Activated CD4-positive, alpha-beta memory T cell treated with anti-CD3 and anti-CD28 coated beads for 36 hours (primary cell): ENCODE measurements around the gene GREB1. TPM values are rescaled to one million over a fixed set of nuclear protein-coding genes. Genes with fewer than 3 reads are reported as not detected.

Experiments
- CTCF ChIA-PET: fragments of 350-600 bp; sonication (Branson Sonifier 250); formaldehyde crosslinking; loops from one replicate; lab custom pipeline; 2021; ENCODE audit warnings: antibody characterized with exemption, inconsistent platforms; lab: Charles Lee
- POLR2A ChIA-PET: fragments of 350-600 bp; sonication (Branson Sonifier 250); formaldehyde crosslinking; loops from one replicate; lab custom pipeline; 2021; ENCODE audit warnings: antibody characterized with exemption; lab: Charles Lee
- DNase-seq: peaks from one replicate; pipeline ENCODE4 v3.0.0-alpha.2; 2020
- H3K27ac Mint-ChIP-seq: one replicate; pipeline ENCODE4 v1.8.0; 2021; ENCODE audit warnings: mixed read lengths
- H3K27me3 Mint-ChIP-seq: one replicate; pipeline ENCODE4 v1.8.0; 2021; ENCODE audit warnings: mixed read lengths
- H3K36me3 Mint-ChIP-seq: one replicate; pipeline ENCODE4 v1.8.0; 2021; ENCODE audit warnings: mixed read lengths
- H3K4me1 Mint-ChIP-seq: one replicate; pipeline ENCODE4 v1.8.0; 2021; ENCODE audit warnings: low read depth, mixed read lengths
- H3K4me3 Mint-ChIP-seq: one replicate; pipeline ENCODE4 v1.8.0; 2021; ENCODE audit warnings: mild to moderate bottlenecking, mixed read lengths
- H3K9me3 Mint-ChIP-seq: one replicate; pipeline ENCODE4 v1.8.0; 2021; ENCODE audit warnings: mixed read lengths
- intact Hi-C: fragments of 100-400 bp; cut with micrococcal nuclease; formaldehyde crosslinking; loops from one replicate; pipeline ENCODE4 v1.15.1; 2023
- total RNA-seq, 2 experiments: library from RNA; stranded (reverse); gene quantifications; one replicate each; pipeline ENCODE4 v1.2.3, GENCODE V29; 2021

The GREB1 gene
- total RNA-seq, 2 experiments from 2014 or later = 0.29 to 0.81 TPM

DNA sequence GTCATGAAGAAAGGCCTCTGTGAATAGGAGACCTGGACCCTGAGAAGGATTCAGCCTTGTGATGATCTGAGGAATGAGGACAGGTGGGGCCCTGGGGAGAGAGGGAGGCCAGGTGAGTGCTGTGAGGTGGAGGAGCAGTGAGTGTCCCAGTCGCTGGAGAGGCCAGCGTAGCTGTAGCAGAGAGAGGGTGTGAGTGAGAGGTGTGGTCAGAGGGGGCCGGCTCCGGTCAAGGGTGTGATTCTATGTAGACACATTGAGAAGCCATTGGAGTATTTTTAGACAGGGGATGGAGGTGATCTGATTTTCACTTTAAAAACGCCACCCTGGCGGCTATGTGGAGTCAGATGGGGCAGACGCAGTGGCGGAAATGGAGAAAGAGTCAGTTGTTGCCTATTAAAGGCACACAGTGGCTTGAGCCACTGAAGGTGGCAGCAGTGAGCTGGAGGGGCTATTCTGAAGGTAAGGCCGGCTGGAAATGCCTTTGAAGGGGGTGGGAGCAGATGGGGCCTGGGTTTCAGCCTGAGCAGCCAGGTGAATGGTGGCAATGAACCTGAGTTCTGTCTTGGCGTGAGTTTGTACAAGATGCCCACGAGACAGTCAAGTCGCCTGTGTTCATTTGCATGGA, 55.6 kb downstream of the GREB1 start:
- ChIA-PET POLR2A (no interaction called here), CTCF (interaction anchor here (1.2 kb wide), 1 partner anchor 62 kb away, joined by 3 read pairs; no protein-coding TSS in a partner anchor)
- intact Hi-C loops = loop anchor here (10.0 kb wide), 1 partner anchor 245 kb away; the partner anchor contains the start of gene ROCK2
- peaks cover 19% of the 10 kb centered on the region for H3K27me3 Mint-ChIP-seq
- H3K27ac Mint-ChIP-seq = no peak overlapping the region
- H3K9me3 Mint-ChIP-seq = no peaks in the 10 kb centered on the region
- no peak for DNase-seq
- H3K4me3 Mint-ChIP-seq = no peak overlapping the region
- no peaks in the 10 kb centered on the region for H3K4me1 Mint-ChIP-seq
- H3K36me3 Mint-ChIP-seq = no peaks in the 10 kb centered on the region

DNA sequence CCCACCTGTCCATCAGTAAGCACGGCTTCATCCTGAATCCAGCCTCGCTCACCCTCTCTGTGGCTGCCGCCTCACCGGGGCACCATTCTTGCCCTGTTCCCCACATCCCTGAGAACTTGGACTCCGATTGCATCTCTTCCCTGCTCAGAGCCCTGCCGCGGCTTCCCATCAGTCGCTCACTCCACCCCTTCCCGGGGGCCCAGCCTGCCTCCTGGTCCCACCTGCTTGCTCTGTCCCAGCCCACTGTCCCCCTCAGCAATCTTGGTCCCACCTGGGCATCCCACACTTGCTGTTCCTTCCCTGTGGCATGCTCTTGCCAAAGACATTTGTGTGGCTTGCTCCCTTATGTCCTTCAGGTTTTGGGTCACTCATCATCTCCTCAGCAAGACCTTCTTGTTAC, 56.3 kb downstream of the GREB1 start:
- POLR2A ChIA-PET = no interaction called here
- H3K27me3 Mint-ChIP-seq = peaks cover 14% of the 10 kb centered on the region
- H3K9me3 Mint-ChIP-seq = no peaks in the 10 kb centered on the region
- H3K27ac Mint-ChIP-seq = no peak overlapping the region
- intact Hi-C loops = no loop called here
- no peak overlapping the region for H3K4me3 Mint-ChIP-seq
- no peak for DNase-seq
- CTCF ChIA-PET = interaction anchor here (1.2 kb wide), 1 partner anchor 111 kb away, joined by 3 read pairs; no protein-coding TSS in a partner anchor
- no peaks in the 10 kb centered on the region for H3K4me1 Mint-ChIP-seq
- no peaks in the 10 kb centered on the region for H3K36me3 Mint-ChIP-seq

DNA sequence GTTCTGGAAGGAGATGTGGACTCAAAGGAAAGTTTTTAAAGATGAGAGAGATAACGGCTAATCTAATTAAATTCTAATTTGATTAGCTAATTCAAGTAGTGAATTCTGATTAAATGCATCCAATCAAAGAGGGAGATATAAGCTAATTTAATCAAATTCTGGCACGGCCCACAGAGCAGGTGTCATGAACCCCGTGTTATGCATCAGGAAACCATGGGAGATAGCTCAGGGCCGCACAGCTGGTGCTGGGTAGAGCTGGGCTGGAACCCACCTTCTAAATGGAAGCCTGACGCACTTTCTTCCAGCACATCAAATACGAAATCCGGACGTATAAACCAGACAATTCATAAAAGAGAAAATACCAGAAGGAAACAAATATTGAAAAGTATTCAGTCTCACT, 57.2 kb downstream of the GREB1 start:
- CTCF ChIA-PET = interaction anchor here (0.8 to 1.2 kb wide), 3 partner anchors 9 to 113 kb away, joined by 3 to 4 read pairs (median 3); no protein-coding TSS in a partner anchor

GRCh38 chr2:11592671-11593574, 59.1 kb downstream of the GREB1 start:
- no peak overlapping the region for H3K4me3 Mint-ChIP-seq
- CTCF ChIA-PET = interaction anchor here (0.7 to 1.6 kb wide), 3 partner anchors 8 to 10 kb away, joined by 3 to 6 read pairs (median 4); no protein-coding TSS in a partner anchor

More for the DNA sequence above, 57.2 kb downstream of the GREB1 start:
- intact Hi-C loops = no loop called here
- Mint-ChIP-seq H3K27me3 (peaks cover 9% of the 10 kb centered on the region), H3K4me1 (no peaks in the 10 kb centered on the region), H3K9me3 (no peaks in the 10 kb centered on the region), H3K4me3 (no peak overlapping the region), H3K36me3 (no peaks in the 10 kb centered on the region), H3K27ac (no peak overlapping the region)
- POLR2A ChIA-PET = no interaction called here
- no peak for DNase-seq

GRCh38 chr2:11596801-11597200, 63.0 kb downstream of the GREB1 start:
- no peaks in the 10 kb centered on the region for H3K9me3 Mint-ChIP-seq
- CTCF ChIA-PET = no interaction called here

More at GRCh38 chr2:11592671-11593574, 59.1 kb downstream of the GREB1 start:
- H3K36me3 Mint-ChIP-seq = no peaks in the 10 kb centered on the region
- intact Hi-C loops = no loop called here
- peaks cover 2% of the 10 kb centered on the region for H3K27me3 Mint-ChIP-seq
- no peak overlapping the region for H3K27ac Mint-ChIP-seq
- no peaks in the 10 kb centered on the region for H3K9me3 Mint-ChIP-seq
- DNase-seq = no peak
- H3K4me1 Mint-ChIP-seq = no peaks in the 10 kb centered on the region
- POLR2A ChIA-PET = no interaction called here

GRCh38 chr2:11597538-11598225, 63.8 kb downstream of the GREB1 start:
- Mint-ChIP-seq H3K27ac (no peak overlapping the region), H3K4me3 (no peak overlapping the region), H3K9me3 (no peaks in the 10 kb centered on the region), H3K4me1 (no peaks in the 10 kb centered on the region), H3K27me3 (peaks cover 8% of the 10 kb centered on the region), H3K36me3 (no peaks in the 10 kb centered on the region)
- ChIA-PET POLR2A (no interaction called here), CTCF (no interaction called here)
- intact Hi-C loops = no loop called here
- DNase-seq = no peak

More at GRCh38 chr2:11596801-11597200, 63.0 kb downstream of the GREB1 start:
- intact Hi-C loops = no loop called here
- POLR2A ChIA-PET = no interaction called here
- Mint-ChIP-seq H3K4me1 (no peaks in the 10 kb centered on the region), H3K27me3 (peaks cover 8% of the 10 kb centered on the region), H3K27ac (no peak overlapping the region), H3K4me3 (no peak overlapping the region), H3K36me3 (no peaks in the 10 kb centered on the region)
- no peak for DNase-seq

DNA sequence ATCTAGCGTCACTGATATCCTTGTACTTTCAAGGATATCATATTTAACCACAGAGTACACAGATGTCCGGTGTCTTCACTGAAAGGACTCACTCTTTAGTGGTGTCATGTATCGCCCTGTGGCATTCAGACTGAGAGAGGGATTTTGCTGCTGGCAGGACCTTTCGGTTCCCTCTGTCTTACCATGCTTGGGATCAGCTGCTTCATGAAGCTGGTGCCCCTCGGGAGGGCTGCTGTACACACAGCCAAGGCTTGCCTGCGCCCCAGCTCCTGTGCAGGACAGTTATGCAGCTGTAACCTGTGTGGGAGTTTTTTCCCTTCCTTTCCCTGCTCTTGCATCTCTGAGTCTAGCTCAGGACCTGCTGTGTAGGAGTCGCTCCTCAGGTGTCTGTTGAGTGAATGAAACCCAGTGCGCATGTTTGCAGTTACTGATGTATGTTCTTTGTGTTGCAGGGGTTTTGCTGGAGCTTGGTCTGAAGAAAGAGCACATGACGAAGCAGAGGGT, 64.4 kb downstream of the GREB1 start:
- Mint-ChIP-seq H3K36me3 (no peaks in the 10 kb centered on the region), H3K27me3 (peaks cover 6% of the 10 kb centered on the region), H3K9me3 (no peaks in the 10 kb centered on the region), H3K4me1 (no peaks in the 10 kb centered on the region), H3K4me3 (no peak overlapping the region), H3K27ac (no peak overlapping the region)
- ChIA-PET CTCF (interaction anchor here (0.9 kb wide), 1 partner anchor 115 kb away, joined by 4 read pairs; no protein-coding TSS in a partner anchor), POLR2A (no interaction called here)
- DNase-seq = no peak
- intact Hi-C loops = no loop called here

DNA sequence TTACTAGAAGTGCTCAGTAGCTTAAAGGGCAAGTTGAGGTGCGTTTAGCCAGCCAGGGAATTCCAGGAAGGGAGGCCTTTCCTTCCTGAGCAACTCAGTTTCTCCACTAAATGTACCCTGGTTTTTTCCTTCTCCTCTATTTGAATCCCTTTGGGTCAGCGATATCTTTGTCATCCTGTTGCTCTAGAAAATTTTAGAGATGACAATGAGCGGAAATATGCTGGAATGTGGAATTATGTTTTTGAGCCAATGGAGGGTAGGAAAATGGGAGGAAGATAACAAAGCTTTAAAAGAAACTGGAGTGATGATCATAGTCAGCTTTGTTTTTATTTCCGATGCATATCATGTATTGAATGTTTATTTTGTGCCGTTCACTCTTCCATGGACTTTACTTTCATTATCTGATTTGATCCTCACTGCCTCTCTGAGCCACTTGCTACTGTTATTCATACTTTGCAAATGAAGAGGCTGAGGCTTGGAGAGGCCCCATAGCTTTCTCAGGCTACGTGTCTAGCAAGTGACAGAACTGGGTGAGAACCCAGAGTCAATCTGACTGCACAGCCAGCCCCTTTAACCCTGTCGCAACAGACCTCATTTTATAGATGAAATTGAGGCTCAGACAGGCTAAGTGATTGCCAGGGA, 68.8 kb downstream of the GREB1 start:
- Mint-ChIP-seq H3K4me3 (no peak overlapping the region), H3K36me3 (no peaks in the 10 kb centered on the region), H3K9me3 (no peaks in the 10 kb centered on the region), H3K4me1 (no peaks in the 10 kb centered on the region), H3K27me3 (peaks cover 6% of the 10 kb centered on the region), H3K27ac (no peak overlapping the region)
- intact Hi-C loops = no loop called here
- CTCF ChIA-PET = interaction anchor here (0.9 kb wide), 2 partner anchors 18 to 56 kb away, joined by 4 read pairs; no protein-coding TSS in a partner anchor
- no peak for DNase-seq
- POLR2A ChIA-PET = no interaction called here

DNA sequence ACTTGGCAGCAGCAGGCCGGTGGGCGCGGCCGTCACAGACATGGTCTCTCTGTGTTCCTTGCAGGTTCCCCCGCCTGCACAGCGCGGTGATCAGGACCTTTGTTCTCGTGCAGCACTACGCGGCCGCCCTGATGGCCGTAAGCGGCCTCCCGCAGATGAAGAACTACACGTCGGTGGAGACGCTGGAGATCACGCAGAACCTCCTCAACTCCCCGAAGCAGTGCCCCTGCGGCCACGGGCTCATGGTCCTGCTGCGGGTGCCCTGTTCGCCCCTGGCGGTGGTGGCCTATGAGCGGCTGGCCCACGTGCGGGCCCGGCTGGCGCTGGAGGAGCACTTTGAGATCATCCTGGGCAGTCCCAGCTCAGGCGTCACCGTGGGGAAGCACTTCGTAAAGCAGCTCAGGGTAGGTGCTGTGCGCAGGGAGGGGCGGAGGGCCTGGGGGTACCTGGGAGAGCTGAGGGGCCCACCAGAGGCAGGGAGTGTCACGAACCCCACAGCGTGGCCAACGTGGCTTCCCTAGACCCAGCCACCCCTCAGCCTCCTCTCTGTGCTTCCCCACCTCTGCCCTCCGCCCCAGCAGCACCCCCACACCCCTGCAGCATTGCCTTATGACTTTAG, 76.9 kb downstream of the GREB1 start:
- Mint-ChIP-seq H3K36me3 (no peaks in the 10 kb centered on the region), H3K27me3 (no peaks in the 10 kb centered on the region), H3K9me3 (no peaks in the 10 kb centered on the region), H3K27ac (no peak overlapping the region), H3K4me1 (no peaks in the 10 kb centered on the region), H3K4me3 (no peak overlapping the region)
- intact Hi-C loops = no loop called here
- POLR2A ChIA-PET = no interaction called here
- CTCF ChIA-PET = interaction anchor here (1.8 kb wide), 1 partner anchor 133 kb away, joined by 4 read pairs; no protein-coding TSS in a partner anchor
- no peak for DNase-seq

GRCh38 chr2:11611251-11611650, 77.4 kb downstream of the GREB1 start:
- no peak for DNase-seq
- Mint-ChIP-seq H3K36me3 (no peaks in the 10 kb centered on the region), H3K9me3 (no peaks in the 10 kb centered on the region), H3K27ac (no peak overlapping the region), H3K4me1 (no peaks in the 10 kb centered on the region), H3K4me3 (no peak overlapping the region), H3K27me3 (no peaks in the 10 kb centered on the region)
- ChIA-PET POLR2A (no interaction called here), CTCF (interaction anchor here (1.8 kb wide), 1 partner anchor 133 kb away, joined by 4 read pairs; no protein-coding TSS in a partner anchor)
- intact Hi-C loops = no loop called here
